Gastrocnemius medialis (tissue), 4 donors: ENCODE results near the gene FKBP1A. TPM values are rescaled to one million over a fixed set of nuclear protein-coding genes. Genes with fewer than 3 reads are reported as not detected.
A peak's percentile ranks its signal among the peaks of the same experiment; 100 is the strongest.

ENCODE experiments used
- ATAC-seq, 2 donors: fragments of 150-250 bp; one replicate each; pipeline ENCODE4 v1.9.1; 2016
- DNase-seq, 2 donors: peaks; one replicate each; pipeline ENCODE4 v3.0.0-alpha.2; 2019
- H3K27ac ChIP-seq, 4 donors: fragments of 200-600 bp; sonication (generic); 1 replicate in 1 of 4; 2 replicates in 3 of 4; pipeline ENCODE4 v1.5.1; 2016 to 2018; ENCODE audit warnings: mild to moderate bottlenecking in 2 of 4, moderate library complexity in 1 of 4
- H3K27me3 ChIP-seq, 3 donors: fragments of 200-600 bp; sonication (generic) in 2 of 3; 1 replicate in 1 of 3; 2 replicates in 2 of 3; pipeline versions ENCODE4 v1.5.1 to v1.6.0; 2016 to 2019; ENCODE audit warnings: mild to moderate bottlenecking in 1 of 3, moderate library complexity in 1 of 3
- H3K36me3 ChIP-seq, 2 donors: fragments of 200-600 bp; sonication (generic) in 1 of 2; one replicate each; pipeline ENCODE4 v1.5.1; 2017 to 2018
- H3K4me1 ChIP-seq, 2 donors: fragments of 200-600 bp; sonication (generic) in 1 of 2; one replicate each; pipeline ENCODE4 v1.5.1; 2016 to 2017; ENCODE audit warnings: mild to moderate bottlenecking in 2 of 2
- H3K4me3 ChIP-seq, 4 donors: fragments of 200-600 bp; sonication (generic) in 3 of 4; 1 replicate in 1 of 4; 2 replicates in 3 of 4; pipeline ENCODE4 v1.5.1; 2016 to 2019; ENCODE audit warnings: mild to moderate bottlenecking in 2 of 4
- H3K9me3 ChIP-seq, 3 donors: fragments of 200-600 bp; sonication (generic) in 2 of 3; 1 replicate in 1 of 3; 2 replicates in 2 of 3; pipeline ENCODE4 v1.5.1; 2016 to 2019
- CTCF ChIP-seq, 5 experiments: fragments of 450-650 bp in 3 of 5; fragments of 200-600 bp in 2 of 5; sonication (generic) in 2 of 5; IDR thresholded peaks in 4 of 5; conservative IDR thresholded peaks in 1 of 5; 1 replicate in 4 of 5; 2 replicates in 1 of 5; pipeline ENCODE4 v1.5.1; 2016 to 2019; ENCODE audit warnings: antibody characterized with exemption in 5 of 5, mild to moderate bottlenecking in 3 of 5, moderate library complexity in 3 of 5
- POLR2A ChIP-seq, 2 donors: fragments of 450-650 bp; IDR thresholded peaks; one replicate each; pipeline ENCODE4 v1.6.1; 2017; ENCODE audit warnings: antibody characterized with exemption in 2 of 2, mild to moderate bottlenecking in 2 of 2, moderate library complexity in 2 of 2
- in situ Hi-C, 4 donors: fragments of 200-750 bp; cut with MboI; loops; one replicate each; pipeline versions ENCODE4 v1.15.0 to v1.8.0; 2017; ENCODE audit warnings: low sequenced_read_pairs in 4 of 4
- intact Hi-C: fragments of 100-400 bp; cut with DNase I; formaldehyde crosslinking; loops from one replicate; pipeline ENCODE4 v1.15.1; 2023; ENCODE audit warnings: low total_unique reads
- total RNA-seq, 4 donors: library from RNA; depleted of rRNA; stranded (reverse); fragments of >200 nt; gene quantifications; one replicate each; pipeline versions ENCODE4 v1.1.0 to v1.2.3, GENCODE V29; 2016

Gene FKBP1A
- total RNA-seq, 4 donors from 2014 or later: 27.7 to 89.4 (median 52.5) TPM

- ATAC-seq: no peak
These were observed 14.7 kb downstream of the FKBP1A start for GRCh38 chr20:1377984-1378734.

GRCh38 chr20:1377341-1377871 lies 15.4 kb downstream of the FKBP1A start:
- DNase-seq (no peak), ATAC-seq (no peak)
- peaks cover 62 to 78% of the 10 kb centered on the region in 2 donors for H3K4me1 ChIP-seq
- in situ Hi-C loops: no loop called here
- no peaks in the 10 kb centered on the region for H3K27me3 ChIP-seq
- H3K9me3 ChIP-seq: no peaks in the 10 kb centered on the region
- no peak overlapping the region for H3K4me3 ChIP-seq
- intact Hi-C loops: no loop called here
- no peaks in the 10 kb centered on the region for H3K36me3 ChIP-seq
- no peak for TF ChIP-seq POLR2A (IDR thresholded peaks at IDR 0.05)
- no peak for TF ChIP-seq CTCF (IDR thresholded peaks at IDR 0.05 in 4 of 5, conservative IDR thresholded peaks at IDR 0.05 in 1 of 5)
- H3K27ac ChIP-seq: peak overlapping the region; percentile 14 to 63 (median 62)

More at GRCh38 chr20:1377984-1378734, 14.7 kb downstream of the FKBP1A start:
- in situ Hi-C loops: no loop called here
- Histone ChIP-seq H3K9me3 (no peaks in the 10 kb centered on the region), H3K4me3 (no peak overlapping the region), H3K27ac (peak overlapping the region in 3 of 4 donors; percentile 61 to 63 (median 62)), H3K36me3 (no peaks in the 10 kb centered on the region), H3K4me1 (peaks cover 69 to 85% of the 10 kb centered on the region in 2 donors), H3K27me3 (no peaks in the 10 kb centered on the region)
- TF ChIP-seq POLR2A (IDR thresholded peaks at IDR 0.05): no peak
- TF ChIP-seq CTCF (IDR thresholded peaks at IDR 0.05 in 4 of 5, conservative IDR thresholded peaks at IDR 0.05 in 1 of 5): no peak
- DNase-seq: no peak
- intact Hi-C loops: no loop called here

DNA sequence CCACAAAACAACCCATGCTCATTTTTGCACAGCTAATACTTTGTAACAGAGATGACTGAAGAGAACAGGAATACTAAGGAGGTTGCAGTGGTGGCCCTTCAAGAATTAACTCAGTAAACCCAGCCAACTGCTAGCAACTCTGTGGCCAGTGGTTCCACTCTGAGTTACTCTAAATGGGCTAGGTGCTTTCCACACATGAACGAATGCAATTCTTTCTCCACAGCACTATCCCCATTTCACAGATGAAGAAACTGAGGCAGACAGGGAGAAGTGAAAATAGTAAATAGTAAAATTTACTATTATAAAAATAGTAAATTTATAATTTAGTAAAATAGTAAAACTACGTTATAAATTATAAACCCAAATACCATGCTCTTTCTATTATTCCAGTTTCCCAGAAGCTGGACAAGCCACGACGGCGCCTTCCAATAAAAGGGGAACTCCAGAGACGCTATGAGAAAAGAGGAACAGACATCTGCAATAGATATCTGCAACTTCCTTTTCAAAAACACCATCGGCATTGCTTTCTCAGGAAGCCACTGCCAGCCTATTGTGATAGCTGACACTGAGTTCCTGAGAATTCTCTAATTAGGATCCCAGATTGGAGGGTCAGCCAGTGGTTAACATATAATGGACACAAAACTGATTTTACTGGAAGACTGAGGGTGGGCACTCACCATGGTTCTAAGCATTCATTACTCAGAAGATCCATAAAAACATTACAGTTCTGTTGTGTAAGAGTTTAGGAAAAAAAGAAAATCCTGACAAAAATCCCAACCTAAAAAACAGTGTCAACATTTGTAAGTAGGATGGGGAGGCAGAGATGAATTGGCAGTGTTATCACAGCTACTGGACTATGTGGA lies 16.2 kb downstream of the FKBP1A start:
- Histone ChIP-seq H3K27ac (peak overlapping the region; percentile 36 to 63 (median 62)), H3K36me3 (no peaks in the 10 kb centered on the region), H3K4me1 (peaks cover 55 to 71% of the 10 kb centered on the region in 2 donors), H3K27me3 (no peaks in the 10 kb centered on the region), H3K4me3 (no peak overlapping the region), H3K9me3 (no peaks in the 10 kb centered on the region)
- ATAC-seq (no peak), DNase-seq (no peak)
- intact Hi-C loops: no loop called here
- TF ChIP-seq POLR2A (IDR thresholded peaks at IDR 0.05): no peak
- in situ Hi-C loops: no loop called here

DNA sequence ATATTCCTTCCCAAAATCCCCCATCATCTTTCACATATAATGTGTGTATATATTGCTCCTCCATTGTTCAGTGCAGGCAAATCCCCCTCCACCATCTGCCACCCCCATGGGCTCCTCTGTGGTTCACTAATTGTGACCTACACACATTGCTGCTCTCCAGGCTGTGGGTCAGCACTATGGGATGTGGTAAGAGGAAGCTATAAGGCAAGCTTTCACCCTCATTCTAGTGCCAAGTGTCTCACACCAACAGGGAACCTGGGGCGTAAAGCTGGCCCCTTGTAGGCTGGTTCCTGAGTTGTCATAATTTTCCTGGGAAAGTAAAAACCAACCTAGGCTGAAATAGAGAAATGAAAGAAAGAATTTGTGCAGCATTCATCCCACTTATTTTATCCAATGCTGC lies 16.8 kb downstream of the FKBP1A start:
- Histone ChIP-seq H3K27ac (peak overlapping the region; percentile 36 to 63 (median 62)), H3K36me3 (no peaks in the 10 kb centered on the region), H3K9me3 (no peaks in the 10 kb centered on the region), H3K4me1 (peaks cover 57 to 71% of the 10 kb centered on the region in 2 donors), H3K4me3 (no peak overlapping the region), H3K27me3 (no peaks in the 10 kb centered on the region)
- no peak for DNase-seq
- no peak for ATAC-seq
- in situ Hi-C loops (no loop called here), intact Hi-C loops (no loop called here)
- TF ChIP-seq POLR2A (IDR thresholded peaks at IDR 0.05) (no peak), CTCF (IDR thresholded peaks at IDR 0.05 in 4 of 5, conservative IDR thresholded peaks at IDR 0.05 in 1 of 5) (no peak)

DNA sequence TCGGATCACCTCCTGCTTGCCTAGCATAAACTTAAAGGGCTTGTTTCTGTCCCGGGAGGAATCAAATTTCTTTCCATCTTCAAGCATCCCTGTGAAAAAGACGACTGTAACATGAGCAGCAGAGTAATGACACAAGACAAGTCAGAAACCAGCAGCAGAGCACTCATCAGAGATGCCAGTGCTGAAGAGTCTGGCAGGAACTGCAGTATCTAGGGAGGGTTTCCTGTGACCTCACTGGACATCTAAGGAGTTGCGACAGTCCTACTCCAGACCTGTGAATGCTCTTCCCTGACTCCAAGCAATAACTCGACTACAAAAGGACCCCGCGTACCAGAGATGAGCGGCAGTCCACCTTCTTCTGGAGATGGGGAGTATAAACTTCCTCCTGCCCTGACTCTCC lies 17.3 kb downstream of the FKBP1A start:
- no peaks in the 10 kb centered on the region for H3K27me3 ChIP-seq
- no peaks in the 10 kb centered on the region for H3K9me3 ChIP-seq
- H3K4me1 ChIP-seq: peaks cover 62 to 71% of the 10 kb centered on the region in 2 donors
- in situ Hi-C loops: no loop called here
- TF ChIP-seq CTCF (IDR thresholded peaks at IDR 0.05 in 4 of 5, conservative IDR thresholded peaks at IDR 0.05 in 1 of 5) (no peak), POLR2A (IDR thresholded peaks at IDR 0.05) (no peak)
- DNase-seq (peak in 1 of 2 donors; percentile 56), ATAC-seq (peak; percentile 53 to 93)
- intact Hi-C loops: loop anchor here (2.0 kb wide), 1 partner anchor 45 kb away; no protein-coding TSS in a partner anchor
- H3K27ac ChIP-seq: peak overlapping the region; percentile 36 to 63 (median 62)
- H3K36me3 ChIP-seq: no peaks in the 10 kb centered on the region
- no peak overlapping the region for H3K4me3 ChIP-seq
